T-helper 2 cell treated with Interferon-gamma antibody and Interleukin-4, amounts not matched to agents 100 ng/mL and 5 ng/mL, for 36 hours (primary cell): ENCODE results near the gene POLA2. TPM values are rescaled to one million over a fixed set of nuclear protein-coding genes. Genes with fewer than 3 reads are reported as not detected.

Experiments used
- intact Hi-C: fragments of 100-400 bp; cut with micrococcal nuclease; formaldehyde crosslinking; loops from one replicate; pipeline ENCODE4 v1.15.1; 2023
- total RNA-seq: library from RNA; stranded (reverse); gene quantifications from 2 replicates; pipeline ENCODE4 v1.2.3, GENCODE V29; 2022

The POLA2 gene
- total RNA-seq, 1 donor from 2014 or later = 69.8 TPM

GRCh38 chr11:65325435-65325834 lies 63.7 kb downstream of the POLA2 start:
- intact Hi-C loops = no loop called here

GRCh38 chr11:65327021-65327420 lies 65.3 kb downstream of the POLA2 start:
- intact Hi-C loops = no loop called here

- intact Hi-C loops = no loop called here
These were observed 67.7 kb downstream of the POLA2 start for GRCh38 chr11:65329478-65329877.

- intact Hi-C loops = loop anchor here (2.0 to 5.0 kb wide), 3 partner anchors 15 to 103 kb away; partner anchors contain the start of gene CDC42EP2
These were observed 68.2 kb downstream of the POLA2 start for GRCh38 chr11:65329944-65330403.

- intact Hi-C loops = loop anchor here (2.0 to 5.0 kb wide), 3 partner anchors 16 to 103 kb away; partner anchors contain the start of gene CDC42EP2
These were observed 68.8 kb downstream of the POLA2 start for GRCh38 chr11:65330544-65330943.

GRCh38 chr11:65332591-65332990 lies 70.8 kb downstream of the POLA2 start:
- intact Hi-C loops = loop anchor here (5.0 kb wide), 1 partner anchor 105 kb away; no protein-coding TSS in a partner anchor

- intact Hi-C loops = loop anchor here (5.0 kb wide), 1 partner anchor 107 kb away; no protein-coding TSS in a partner anchor
These were observed 73.0 kb downstream of the POLA2 start for GRCh38 chr11:65334696-65335295.

GRCh38 chr11:65338676-65339075 lies 76.9 kb downstream of the POLA2 start:
- intact Hi-C loops = no loop called here

- intact Hi-C loops = no loop called here
These were observed 78.5 kb downstream of the POLA2 start for GRCh38 chr11:65340226-65340625.

GRCh38 chr11:65341856-65342255 lies 80.1 kb downstream of the POLA2 start:
- intact Hi-C loops = no loop called here

Other genes starting within 250 kb of the POLA2 start
- 60.1 and 65.7 TPM in 2 replicates for gene ARL2, start 247.8 kb upstream of the POLA2 start, total RNA-seq
- 27.7 and 27.8 TPM in 2 replicates for gene SNX15, start 234.5 kb upstream of the POLA2 start, total RNA-seq
- 23.0 and 24.0 TPM in 2 replicates for gene SAC3D1, start 220.8 kb upstream of the POLA2 start, total RNA-seq
- gene NAALADL1, start 203.4 kb upstream of the POLA2 start, total RNA-seq = 8.5 and 9.8 TPM in 2 replicates
- 91.5 and 93.2 TPM in 2 replicates for gene CDCA5, start 177.9 kb upstream of the POLA2 start, total RNA-seq
- gene ZFPL1, start 177.7 kb upstream of the POLA2 start, total RNA-seq = 29.5 and 31.7 TPM in 2 replicates
- 135 and 139 TPM in 2 replicates for gene VPS51, start 165.7 kb upstream of the POLA2 start, total RNA-seq
- gene TM7SF2, start 150.1 kb upstream of the POLA2 start, total RNA-seq = 23.9 and 27.7 TPM in 2 replicates
- 9.4 and 9.6 TPM in 2 replicates for gene ZNHIT2, start 144.3 kb upstream of the POLA2 start, total RNA-seq
- gene FAU, start 139.8 kb upstream of the POLA2 start, total RNA-seq = 995 and 1,039 TPM in 2 replicates
- 45.5 and 50.4 TPM in 2 replicates for gene MRPL49, start 139.6 kb upstream of the POLA2 start, total RNA-seq
- gene SYVN1, start 127.4 kb upstream of the POLA2 start, total RNA-seq = 48.5 and 50.4 TPM in 2 replicates
- not detected in 2 replicates for gene SPDYC, start 91.7 kb upstream of the POLA2 start, total RNA-seq
- gene CAPN1, start 80.0 kb upstream of the POLA2 start, total RNA-seq = 205 and 209 TPM in 2 replicates
- 1.7 and 2.8 TPM in 2 replicates for gene CDC42EP2, start 52.9 kb downstream of the POLA2 start, total RNA-seq
- gene DPF2, start 71.9 kb downstream of the POLA2 start, total RNA-seq = 68.1 and 75.9 TPM in 2 replicates
- gene TIGD3, start 92.8 kb downstream of the POLA2 start, total RNA-seq = 1.1 and 1.2 TPM in 2 replicates
- gene SLC25A45, start 120.7 kb downstream of the POLA2 start, total RNA-seq = 25.6 and 26.3 TPM in 2 replicates
- gene FRMD8, start 124.7 kb downstream of the POLA2 start, total RNA-seq = 51.7 and 54.1 TPM in 2 replicates
- 730 and 731 TPM in 2 replicates for gene NEAT1, start 160.8 kb downstream of the POLA2 start, total RNA-seq
- 6,337 and 6,385 TPM in 2 replicates for gene MALAT1, start 237.1 kb downstream of the POLA2 start, total RNA-seq